ENCODE measurements around the gene SGPP2. TPM values are rescaled to one million over a fixed set of nuclear protein-coding genes. Genes with fewer than 3 reads are reported as not detected.

The SGPP2 gene
- total and polyA plus RNA-seq, 2 donors (not counting 3 experiments of a cell fraction or from before 2014, with no cell fraction given): not detected

DNA sequence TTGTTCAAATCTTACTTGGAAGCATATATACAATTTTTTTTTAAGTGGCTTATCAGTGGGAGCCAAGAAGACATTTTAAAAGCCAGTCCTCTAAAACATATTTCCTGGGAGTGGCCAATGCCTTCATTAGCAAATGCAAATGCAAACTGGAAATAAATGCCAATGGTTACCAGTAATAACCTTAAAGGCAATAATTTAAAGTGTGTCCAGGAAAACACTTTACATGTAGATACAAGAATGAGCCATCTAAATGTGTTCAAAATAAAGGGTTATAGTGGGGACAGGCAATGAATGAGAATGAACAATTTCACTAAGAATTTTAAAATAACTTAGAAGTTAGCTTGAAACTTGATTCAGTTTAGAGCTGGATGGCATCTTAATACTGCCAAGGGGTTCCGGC, 167.3 kb downstream of the SGPP2 start:
- FAIRE-seq (no peak), DNase-seq (ENCODE audit: low read depth, low spot score) (no peak)
- H3K9ac ChIP-seq (replicated peaks; ENCODE audit: extremely low read depth, insufficient read depth, low read length): no peak overlapping the region
- H3K9me1 ChIP-seq (replicated peaks; ENCODE audit: control insufficient read depth, extremely low read depth, insufficient read depth, low read length): no peaks in the 10 kb centered on the region
- H3K4me3 ChIP-seq (replicated peaks in 1 of 3; ENCODE audit: insufficient read depth in 1 of 3, low read depth in 1 of 3, low read length in 3 of 3): no peak overlapping the region
- ChIA-PET CTCF (interaction anchor here (1.2 to 2.2 kb wide), 2 partner anchors 10 to 274 kb away, joined by 4 to 8 read pairs; no protein-coding TSS in a partner anchor), POLR2A (no interaction called here)
- peaks cover 0 to 11% of the 10 kb centered on the region in 2 experiments for H3K36me3 ChIP-seq (ENCODE audit: control insufficient read depth in 2 of 2, extremely low read depth in 1 of 2, insufficient read depth in 2 of 2, low read length in 2 of 2)
- no peaks in the 10 kb centered on the region for H3K4me1 ChIP-seq (ENCODE audit: control insufficient read depth, extremely low read depth, insufficient read depth, low read length)
- H3K27me3 ChIP-seq (ENCODE audit: control insufficient read depth in 2 of 2, insufficient read depth in 2 of 2, low read length in 2 of 2): no peaks in the 10 kb centered on the region
- intact Hi-C loops (cut with micrococcal nuclease): no loop called here
- no peaks in the 10 kb centered on the region for H4K20me1 ChIP-seq (replicated peaks; ENCODE audit: control insufficient read depth, extremely low read depth, insufficient read depth, low read length)
- TF ChIP-seq, protein P1, sequence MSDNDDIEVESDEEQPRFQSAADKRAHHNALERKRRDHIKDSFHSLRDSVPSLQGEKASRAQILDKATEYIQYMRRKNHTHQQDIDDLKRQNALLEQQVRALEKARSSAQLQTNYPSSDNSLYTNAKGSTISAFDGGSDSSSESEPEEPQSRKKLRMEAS (IDR thresholded peaks at IDR 0.05; ENCODE audit: insufficient read depth, insufficient read length): no peak
- TF ChIP-seq POLR2AphosphoS5 (IDR thresholded peaks at IDR 0.05; ENCODE audit: insufficient read depth, low read depth, low read length) (no peak), EZH2 (IDR thresholded peaks at IDR 0.05; ENCODE audit: borderline replicate concordance, low read depth, low read length, severe bottlenecking) (no peak), POLR2A (IDR thresholded peaks at IDR 0.05; ENCODE audit: low read depth, low read length) (no peak), GATA2 (IDR thresholded peaks at IDR 0.05; ENCODE audit: insufficient read depth, insufficient read length, low read depth, low read length) (no peak), CTCF (IDR thresholded peaks at IDR 0.05; ENCODE audit: extremely low read depth in 1 of 2, insufficient read depth in 1 of 2, low read depth in 1 of 2, low read length in 2 of 2) (no peak), JUN (IDR thresholded peaks at IDR 0.05; ENCODE audit: borderline replicate concordance, insufficient read depth, insufficient read length, low read depth) (no peak), MYC (IDR thresholded peaks at IDR 0.05; ENCODE audit: low read depth, low read length) (no peak), FOS (IDR thresholded peaks at IDR 0.05; ENCODE audit: borderline replicate concordance, insufficient read depth, low read length) (no peak)
- dilution Hi-C loops (cut with MboI; ENCODE audit: extremely low pct_ligation_motif_present, low sequenced_read_pairs): no loop called here
- BruUV-seq (replicated peaks): no TSS peak
- H3K9me3 ChIP-seq (replicated peaks; ENCODE audit: control insufficient read depth, insufficient read depth, low read length): no peaks in the 10 kb centered on the region
- peaks cover 4% of the 10 kb centered on the region for H3K79me2 ChIP-seq (ENCODE audit: control insufficient read depth, insufficient read depth, low read length)
- no peak overlapping the region for H2AFZ ChIP-seq (ENCODE audit: low read depth, low read length)
- H3K4me2 ChIP-seq (ENCODE audit: insufficient read depth, low read length): no peak overlapping the region
- no peak overlapping the region for H3K27ac ChIP-seq (ENCODE audit: insufficient read depth, low read depth, low read length)
